Vagina (tissue), 2 donors: Measurements from ENCODE around the gene LITAFD. TPM values are rescaled to one million over a fixed set of nuclear protein-coding genes. Genes with fewer than 3 reads are reported as not detected.
"Not testable (repeated sequence)": the region's sequence is repeated elsewhere in the genome, so short reads cannot be mapped to it uniquely, and the experiment has no call there.

ENCODE experiments used
- DNase-seq, 2 donors: peaks; one replicate each; pipeline ENCODE4 v3.0.0-alpha.2; 2017; ENCODE audit errors: extremely low spot score in 2 of 2
- H3K27ac ChIP-seq: fragments of 200-600 bp; sonication (generic); one replicate; pipeline ENCODE4 v1.5.1; 2019
- H3K27me3 ChIP-seq: fragments of 200-600 bp; sonication (generic); one replicate; pipeline ENCODE4 v1.5.1; 2019
- H3K36me3 ChIP-seq, 2 donors: fragments of 200-600 bp; sonication (generic); one replicate each; pipeline ENCODE4 v1.5.1; 2017 to 2019
- H3K4me1 ChIP-seq: fragments of 200-600 bp; sonication (generic); one replicate; pipeline ENCODE4 v1.5.1; 2019
- H3K4me3 ChIP-seq, 2 donors: fragments of 200-600 bp; sonication (generic); 1 replicate in 1 of 2; 2 replicates in 1 of 2; pipeline ENCODE4 v1.5.1; 2016 to 2019
- H3K9me3 ChIP-seq: fragments of 200-600 bp; sonication (generic); one replicate; pipeline ENCODE4 v1.5.1; 2019
- CTCF ChIP-seq, 3 experiments: fragments of 450-650 bp in 2 of 3; fragments of 200-600 bp in 1 of 3; sonication (generic) in 1 of 3; IDR thresholded peaks; one replicate each; pipeline ENCODE4 v1.5.1; 2017 to 2019; ENCODE audit warnings: antibody characterized with exemption in 3 of 3, mild to moderate bottlenecking in 2 of 3, moderate library complexity in 2 of 3
- POLR2A ChIP-seq, 2 donors: fragments of 450-650 bp; IDR thresholded peaks; one replicate each; pipeline ENCODE4 v1.6.1; 2017; ENCODE audit warnings: antibody characterized with exemption in 2 of 2, mild to moderate bottlenecking in 2 of 2, moderate library complexity in 2 of 2
- POLR2AphosphoS5 ChIP-seq, 2 donors: sonication (generic); formaldehyde crosslinking; IDR thresholded peaks; one replicate each; pipeline ENCODE4 v1.9.0; 2017; ENCODE audit warnings: antibody characterized with exemption in 2 of 2, mild to moderate bottlenecking in 2 of 2, low read depth in 1 of 2; ENCODE audit not compliant: insufficient read depth in 1 of 2
- intact Hi-C: fragments of 100-400 bp; cut with DNase I; formaldehyde crosslinking; loops from one replicate; pipeline ENCODE4 v1.15.1; 2023
- total RNA-seq: library from RNA; depleted of rRNA; stranded (reverse); fragments of >200 nt; gene quantifications from one replicate; pipeline ENCODE4 v1.2.3, GENCODE V29; 2016

LITAFD gene
- total RNA-seq, 1 donor from 2014 or later: not detected

DNA sequence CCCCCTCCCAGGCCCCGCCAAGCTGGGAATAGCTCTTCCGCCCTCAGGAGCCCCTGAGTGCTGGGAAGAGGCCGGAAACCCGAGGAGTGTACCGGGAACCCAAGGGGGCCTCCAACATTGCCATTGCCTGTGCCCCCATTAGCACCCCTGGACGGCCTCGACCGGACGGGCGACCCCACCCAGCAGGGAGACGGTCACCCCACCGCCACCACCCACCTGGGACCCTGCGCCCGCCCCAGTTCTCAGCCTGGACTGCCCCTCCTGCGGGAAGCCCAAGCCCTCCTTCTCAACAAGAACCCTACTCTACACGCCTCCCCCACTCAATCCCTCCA is 15.3 kb upstream of the LITAFD start:
- H3K27me3 ChIP-seq: no peaks in the 10 kb centered on the region
- no peak for TF ChIP-seq CTCF (IDR thresholded peaks at IDR 0.05)
- no peak for TF ChIP-seq POLR2A (IDR thresholded peaks at IDR 0.05)
- TF ChIP-seq POLR2AphosphoS5 (IDR thresholded peaks at IDR 0.05; ENCODE audit: insufficient read depth in 1 of 2, low read depth in 1 of 2): no peak
- H3K36me3 ChIP-seq: no peaks in the 10 kb centered on the region
- H3K4me3 ChIP-seq: peak overlapping the region; percentile 63 to 64
- H3K27ac ChIP-seq: peak overlapping the region; percentile 86
- intact Hi-C loops: no loop called here
- no peaks in the 10 kb centered on the region for H3K9me3 ChIP-seq
- no peak for DNase-seq
- peaks cover 69% of the 10 kb centered on the region for H3K4me1 ChIP-seq

- DNase-seq: no peak
- H3K4me1 ChIP-seq: peaks cover 63% of the 10 kb centered on the region
- no peaks in the 10 kb centered on the region for H3K36me3 ChIP-seq
- peak overlapping the region; percentile 63 to 64 for H3K4me3 ChIP-seq
- no peaks in the 10 kb centered on the region for H3K27me3 ChIP-seq
- intact Hi-C loops: no loop called here
- H3K27ac ChIP-seq: peak overlapping the region; percentile 86
- no peaks in the 10 kb centered on the region for H3K9me3 ChIP-seq
- TF ChIP-seq POLR2A (IDR thresholded peaks at IDR 0.05) (no peak), POLR2AphosphoS5 (IDR thresholded peaks at IDR 0.05; ENCODE audit: insufficient read depth in 1 of 2, low read depth in 1 of 2) (peak in 1 of 2 donors; percentile 3)
These were observed 14.8 kb upstream of the LITAFD start for GRCh38 chr16:8867216-8867931.

GRCh38 chr16:8867932-8868415 is 14.2 kb upstream of the LITAFD start:
- Histone ChIP-seq H3K27me3 (no peaks in the 10 kb centered on the region), H3K36me3 (no peaks in the 10 kb centered on the region), H3K4me1 (peaks cover 57% of the 10 kb centered on the region), H3K9me3 (no peaks in the 10 kb centered on the region), H3K27ac (peak overlapping the region; percentile 86), H3K4me3 (peak overlapping the region; percentile 63 to 64)
- DNase-seq: no peak
- no peak for TF ChIP-seq CTCF (IDR thresholded peaks at IDR 0.05)
- TF ChIP-seq POLR2AphosphoS5 (IDR thresholded peaks at IDR 0.05; ENCODE audit: insufficient read depth in 1 of 2, low read depth in 1 of 2): no peak
- no peak for TF ChIP-seq POLR2A (IDR thresholded peaks at IDR 0.05)
- intact Hi-C loops: loop anchor here (2.0 kb wide), 1 partner anchor 71 kb away; the partner anchor contains the start of genes PMM2 and TMEM186

GRCh38 chr16:8868416-8869211 is 13.5 kb upstream of the LITAFD start, which contains the start of gene CARHSP1:
CARHSP1 (minus strand) TSS chr16:8869006; CDS start chr16:8859328, 9,678 bp downstream.
- no peak for DNase-seq
- no peaks in the 10 kb centered on the region for H3K9me3 ChIP-seq
- peak within 1 kb of the TSS; percentile 86 for H3K27ac ChIP-seq
- no peaks in the 10 kb centered on the region for H3K36me3 ChIP-seq
- intact Hi-C loops: loop anchor here (2.0 kb wide), 1 partner anchor 72 kb away; the partner anchor contains the start of genes PMM2 and TMEM186
- no peaks in the 10 kb centered on the region for H3K27me3 ChIP-seq
- H3K4me1 ChIP-seq: peaks cover 51% of the 10 kb centered on the region
- peak within 1 kb of the TSS; percentile 63 to 64 for H3K4me3 ChIP-seq
- TF ChIP-seq CTCF (IDR thresholded peaks at IDR 0.05): no peak
- peak in 1 of 2 donors; percentile 81 for TF ChIP-seq POLR2A (IDR thresholded peaks at IDR 0.05)
- TF ChIP-seq POLR2AphosphoS5 (IDR thresholded peaks at IDR 0.05; ENCODE audit: insufficient read depth in 1 of 2, low read depth in 1 of 2): peak; percentile 41 to 95

DNA sequence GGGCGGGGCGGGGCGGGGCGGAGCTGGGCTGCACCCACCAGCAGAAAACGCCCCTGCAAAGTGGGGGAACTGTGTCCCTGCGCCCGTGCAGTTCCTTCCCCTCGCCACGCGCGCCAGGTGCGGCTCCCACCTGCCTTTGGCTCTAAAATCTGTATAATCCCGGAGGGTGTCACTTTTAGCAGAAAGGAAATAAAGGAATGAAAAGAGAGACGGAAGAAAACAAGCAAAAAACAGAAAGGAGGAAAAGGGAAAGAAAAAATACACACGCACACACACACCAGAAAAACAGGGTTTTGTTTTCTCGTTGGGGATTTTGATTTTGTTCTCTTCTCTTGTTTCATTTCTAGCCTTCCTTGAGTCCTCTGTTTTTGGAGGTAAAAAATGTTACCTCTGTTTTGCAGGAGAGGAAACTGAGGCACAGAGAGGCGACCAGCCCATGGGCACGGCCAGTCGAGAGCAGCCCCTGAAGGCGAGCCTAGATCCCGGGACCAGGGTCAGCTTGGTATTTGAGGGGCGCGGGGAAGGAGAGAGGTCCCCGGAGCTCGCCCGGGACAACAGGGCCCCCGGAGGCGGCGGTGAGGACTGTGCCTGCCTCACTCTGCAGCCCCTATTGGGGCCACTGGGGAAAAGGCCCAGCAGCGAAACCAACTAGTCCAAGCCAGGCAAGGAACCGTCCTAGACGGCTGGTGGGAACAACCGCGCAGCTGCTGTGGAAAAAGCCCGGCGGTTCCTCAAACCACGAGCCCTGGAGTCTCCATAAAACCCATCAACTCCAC is 12.8 kb upstream of the LITAFD start:
- Histone ChIP-seq H3K27ac (peak overlapping the region; percentile 86), H3K4me1 (peaks cover 43% of the 10 kb centered on the region)
- intact Hi-C loops: loop anchor here (2.0 kb wide), 1 partner anchor 73 kb away; the partner anchor contains the start of genes PMM2 and TMEM186

DNA sequence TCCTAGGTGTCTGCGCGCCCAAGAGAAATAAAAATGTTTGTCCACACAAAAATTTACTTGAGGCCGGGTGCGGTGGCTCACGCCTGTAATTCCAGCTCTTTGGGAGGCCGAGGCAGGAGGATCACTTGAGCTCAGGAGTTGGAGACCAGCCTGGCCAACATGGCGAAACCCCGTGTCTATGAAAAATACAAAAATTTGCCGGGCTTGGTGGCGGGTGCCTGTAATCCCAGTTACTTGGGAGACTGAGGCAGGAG is 12.2 kb upstream of the LITAFD start:
- intact Hi-C loops: loop anchor here (2.0 kb wide), 1 partner anchor 73 kb away; the partner anchor contains the start of genes PMM2 and TMEM186

More for the DNA sequence above, 12.8 kb upstream of the LITAFD start:
- TF ChIP-seq POLR2A (IDR thresholded peaks at IDR 0.05): no peak
- TF ChIP-seq POLR2AphosphoS5 (IDR thresholded peaks at IDR 0.05; ENCODE audit: insufficient read depth in 1 of 2, low read depth in 1 of 2): no peak
- no peak for TF ChIP-seq CTCF (IDR thresholded peaks at IDR 0.05)
- no peak for DNase-seq
- no peaks in the 10 kb centered on the region for H3K9me3 ChIP-seq
- no peaks in the 10 kb centered on the region for H3K36me3 ChIP-seq
- no peaks in the 10 kb centered on the region for H3K27me3 ChIP-seq
- H3K4me3 ChIP-seq: peak overlapping the region; percentile 63 to 64

More for the DNA sequence above, 12.2 kb upstream of the LITAFD start:
- not testable (repeated sequence) for H3K4me3 ChIP-seq, H3K36me3 ChIP-seq, H3K27me3 ChIP-seq, H3K9me3 ChIP-seq, H3K27ac ChIP-seq, DNase-seq
- peaks cover 38% of the 10 kb centered on the region for H3K4me1 ChIP-seq
